ENCODE results near the gene LAMC2.

The LAMC2 gene

GRCh38 chr1:183175631-183176030 lies 10.4 kb upstream of the LAMC2 start:
- no peak for DNase-seq

- no peak for DNase-seq
Measured at GRCh38 chr1:183178545-183178944, 7.5 kb upstream of the LAMC2 start.

- no peak for DNase-seq
Measured at GRCh38 chr1:183179033-183179432, 7.0 kb upstream of the LAMC2 start.

- no peak for DNase-seq
Measured at GRCh38 chr1:183180218-183180617, 5.8 kb upstream of the LAMC2 start.

- DNase-seq = no peak
Measured at GRCh38 chr1:183180634-183181056, 5.4 kb upstream of the LAMC2 start.

- DNase-seq = no peak
Measured at GRCh38 chr1:183186841-183187240, 777 bp downstream of the LAMC2 start.

- no peak for DNase-seq
Measured at GRCh38 chr1:183188240-183188639, 2.2 kb downstream of the LAMC2 start.

GRCh38 chr1:183191833-183192232 lies 5.8 kb downstream of the LAMC2 start:
- no peak for DNase-seq

GRCh38 chr1:183193963-183194525 lies 8.0 kb downstream of the LAMC2 start:
- no peak for DNase-seq

GRCh38 chr1:183194527-183195141 lies 8.6 kb downstream of the LAMC2 start:
- no peak for DNase-seq

GRCh38 chr1:183195142-183195574 lies 9.1 kb downstream of the LAMC2 start:
- DNase-seq = no peak

- no peak for DNase-seq
Measured at GRCh38 chr1:183197762-183198161, 11.7 kb downstream of the LAMC2 start.

- no peak for DNase-seq
Measured at GRCh38 chr1:183198463-183198862, 12.4 kb downstream of the LAMC2 start.

- DNase-seq = no peak
Measured at GRCh38 chr1:183199304-183199703, 13.2 kb downstream of the LAMC2 start.

- DNase-seq = no peak
Measured at GRCh38 chr1:183200451-183200850, 14.4 kb downstream of the LAMC2 start.

- DNase-seq = no peak
Measured at GRCh38 chr1:183203094-183203493, 17.0 kb downstream of the LAMC2 start.

GRCh38 chr1:183205196-183205781 lies 19.2 kb downstream of the LAMC2 start:
- no peak for DNase-seq

GRCh38 chr1:183206538-183207122 lies 20.6 kb downstream of the LAMC2 start:
- no peak for DNase-seq

- DNase-seq = no peak
Measured at GRCh38 chr1:183209533-183210158, 23.6 kb downstream of the LAMC2 start.

- DNase-seq = no peak
Measured at GRCh38 chr1:183210681-183211080, 24.6 kb downstream of the LAMC2 start.

- DNase-seq = no peak
Measured at GRCh38 chr1:183212870-183213269, 26.8 kb downstream of the LAMC2 start.

GRCh38 chr1:183214021-183214970 lies 28.2 kb downstream of the LAMC2 start:
- no peak for DNase-seq
